GM21381 (cell line): ENCODE results near the gene PIK3IP1.
A peak's percentile ranks its signal among the peaks of the same experiment; 100 is the strongest.

Experiments used
- ATAC-seq: cut with Tn5 transposase; IDR thresholded peaks from one replicate; pipeline ENCODE4 v1.9.1; 2021; ENCODE audit warnings: mild to moderate bottlenecking, moderate library complexity; ENCODE audit not compliant: unreplicated experiment

PIK3IP1 gene

DNA sequence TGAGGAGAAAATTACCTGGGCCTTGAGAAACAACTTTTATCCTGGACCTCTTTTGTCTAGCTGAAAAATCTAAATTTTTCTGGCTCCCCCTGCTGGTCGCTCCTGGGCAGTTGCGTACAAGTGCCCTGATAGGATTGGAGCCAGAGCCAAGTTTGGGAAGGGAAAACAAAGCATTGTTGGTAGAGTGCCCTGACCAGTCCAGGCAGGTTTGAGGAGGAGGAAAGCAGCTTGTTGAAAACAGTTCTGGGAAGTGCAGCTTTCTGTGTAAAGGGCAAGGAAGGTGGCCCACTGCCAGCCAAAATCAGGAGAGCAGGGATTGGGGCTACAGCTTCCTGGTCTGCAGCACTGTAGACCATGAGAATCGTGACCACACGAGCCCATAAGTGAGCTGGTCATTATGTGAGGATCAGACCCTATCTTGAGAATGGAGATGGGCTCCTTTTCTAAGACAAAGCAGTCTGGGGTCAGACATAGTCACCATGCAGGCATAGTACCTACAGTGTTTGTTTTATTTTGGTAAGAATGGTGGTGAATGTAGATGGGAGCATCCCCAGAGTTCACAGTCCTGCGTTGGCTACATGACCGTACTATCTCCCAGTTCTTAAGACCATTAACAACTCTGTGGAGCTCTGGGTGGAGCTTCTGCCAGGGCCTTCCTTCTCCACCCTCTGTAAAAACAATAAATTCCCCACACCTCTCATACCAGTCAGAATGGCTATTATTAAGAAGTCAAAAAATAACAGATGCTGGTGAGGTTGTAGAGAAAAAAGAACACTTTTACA is 21.3 kb upstream of the PIK3IP1 start:
- ATAC-seq = no peak

DNA sequence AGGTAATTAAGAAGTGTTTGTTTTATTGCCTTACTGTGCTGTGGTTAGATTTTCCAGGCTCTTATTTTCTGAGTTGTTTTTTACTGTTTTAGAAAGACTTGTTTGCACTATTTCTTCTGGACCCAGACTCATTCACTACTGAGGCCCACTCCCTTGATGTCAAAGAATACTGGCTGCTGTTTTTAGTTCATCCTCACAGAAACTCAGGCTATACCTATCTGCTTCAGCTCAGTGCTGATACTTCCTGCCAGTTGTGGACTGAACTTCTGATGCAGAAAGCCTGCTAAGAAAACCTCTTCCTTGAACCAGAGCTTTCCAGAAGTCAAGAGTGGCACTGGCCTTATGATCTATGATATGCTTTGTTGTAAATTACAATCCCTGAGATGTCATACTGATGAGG is 15.9 kb upstream of the PIK3IP1 start:
- ATAC-seq = no peak

DNA sequence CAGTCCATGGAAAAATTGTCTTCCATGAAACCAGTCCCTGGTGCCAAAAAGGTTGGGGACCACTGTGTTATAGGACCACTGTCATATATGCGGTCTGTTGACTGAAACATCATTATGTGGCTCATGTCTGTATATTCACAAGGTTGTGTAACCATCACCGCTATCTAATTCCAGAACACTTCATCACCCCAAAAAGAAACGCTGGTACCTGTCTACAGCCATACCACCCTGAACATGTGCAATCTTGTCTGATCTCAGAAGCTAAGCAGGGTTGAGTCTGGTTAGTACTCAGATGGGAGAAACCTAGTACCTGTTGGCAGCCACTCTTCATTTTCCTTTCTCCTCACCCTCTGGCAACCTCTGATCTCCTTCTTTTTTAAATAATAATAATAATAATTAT is 12.9 kb upstream of the PIK3IP1 start:
- ATAC-seq = no peak

DNA sequence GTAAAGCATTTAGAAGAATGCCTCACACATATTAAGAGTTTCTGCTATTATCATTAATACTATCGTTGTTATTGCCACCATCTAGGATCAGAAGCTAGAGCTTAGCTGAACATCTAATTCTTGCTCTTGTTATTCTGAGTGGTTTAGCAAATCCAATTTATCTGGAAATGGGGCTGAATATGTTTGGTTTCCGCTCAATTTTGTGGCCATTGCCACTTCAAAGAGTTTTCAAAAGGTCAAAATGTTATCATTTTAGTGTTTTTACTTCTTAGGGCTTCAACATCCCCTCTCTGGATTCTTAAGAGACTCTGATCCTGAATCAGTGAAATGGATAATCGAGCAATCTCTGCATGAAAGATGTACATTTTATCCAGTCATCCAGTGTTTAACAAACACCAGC is 10.2 kb upstream of the PIK3IP1 start:
- no peak for ATAC-seq

DNA sequence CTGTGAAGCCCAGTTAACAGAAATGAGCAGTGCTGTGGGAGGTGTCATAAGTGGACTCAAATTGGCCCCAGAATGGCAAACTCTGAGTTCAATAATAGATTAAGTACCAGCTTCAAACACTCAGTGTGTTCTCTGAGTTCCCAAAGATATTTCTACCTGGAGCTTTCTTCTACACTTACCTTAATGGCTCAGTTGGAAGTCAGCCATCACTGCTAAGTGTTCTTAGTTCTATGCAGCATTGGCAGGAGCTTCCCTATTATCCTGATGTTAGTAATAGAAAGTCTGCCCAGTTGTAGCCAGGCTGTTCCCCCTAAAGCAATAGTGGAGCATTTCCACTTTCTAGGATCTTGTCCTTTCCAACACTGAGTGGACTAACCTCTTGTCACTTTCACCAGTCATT is 9.7 kb upstream of the PIK3IP1 start:
- no peak for ATAC-seq

DNA sequence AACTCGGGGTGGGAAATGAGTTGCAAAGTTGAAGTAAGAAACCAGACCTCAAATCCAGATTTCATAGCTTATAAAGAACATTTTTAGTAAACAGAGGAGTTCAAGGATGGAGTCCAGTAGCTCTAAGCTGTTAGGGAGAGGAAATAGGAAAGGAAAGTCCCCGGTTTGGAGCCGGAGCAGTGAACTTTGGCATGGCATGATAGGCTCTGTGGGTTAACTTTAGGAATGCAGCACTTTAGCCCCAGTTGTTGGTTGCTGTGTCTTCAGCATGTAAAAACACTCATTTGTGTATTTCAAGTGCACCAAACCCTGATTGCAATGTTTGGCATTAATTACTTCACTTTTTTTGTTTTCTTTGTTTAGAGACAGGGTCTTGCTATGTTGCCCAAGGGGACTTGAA is 8.6 kb upstream of the PIK3IP1 start:
- no peak for ATAC-seq

DNA sequence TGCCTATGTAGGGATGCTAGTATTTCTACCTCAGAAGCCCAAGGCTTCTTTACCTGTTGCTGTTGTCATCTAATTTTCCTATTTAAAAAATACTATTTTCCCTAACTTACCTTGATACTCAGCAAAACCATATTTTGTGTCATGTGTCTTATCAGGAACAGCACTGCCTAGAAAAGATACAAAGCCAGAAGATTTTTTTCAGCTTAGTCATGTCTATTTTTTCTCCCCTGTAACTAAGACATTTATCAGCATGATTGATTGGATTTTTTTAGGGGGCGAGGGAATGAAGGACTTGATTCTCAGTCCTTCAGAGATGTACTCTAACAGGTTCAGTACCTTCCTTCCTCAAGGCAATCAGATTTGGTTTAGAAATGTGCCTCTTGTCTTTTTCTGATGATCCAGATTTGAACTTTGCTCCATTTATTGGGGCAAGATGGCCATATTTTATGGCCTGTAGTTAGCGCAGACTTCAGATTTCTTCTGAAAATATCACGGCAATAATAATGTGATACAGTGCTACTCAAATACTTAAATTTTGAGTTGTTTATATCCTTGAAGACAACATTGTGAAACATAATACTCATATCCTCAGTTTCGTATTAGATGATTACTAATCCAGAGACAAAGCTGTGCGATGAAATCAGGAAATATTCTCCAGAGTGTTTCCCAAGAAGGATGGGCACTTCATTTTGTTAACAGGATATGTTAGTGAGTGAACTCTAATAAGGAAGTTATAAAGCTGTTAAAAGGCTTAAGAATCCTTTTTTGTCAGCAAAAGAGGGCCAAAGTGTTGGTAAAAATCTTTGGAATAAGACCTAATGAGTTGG is 3.8 kb upstream of the PIK3IP1 start:
- no peak for ATAC-seq

DNA sequence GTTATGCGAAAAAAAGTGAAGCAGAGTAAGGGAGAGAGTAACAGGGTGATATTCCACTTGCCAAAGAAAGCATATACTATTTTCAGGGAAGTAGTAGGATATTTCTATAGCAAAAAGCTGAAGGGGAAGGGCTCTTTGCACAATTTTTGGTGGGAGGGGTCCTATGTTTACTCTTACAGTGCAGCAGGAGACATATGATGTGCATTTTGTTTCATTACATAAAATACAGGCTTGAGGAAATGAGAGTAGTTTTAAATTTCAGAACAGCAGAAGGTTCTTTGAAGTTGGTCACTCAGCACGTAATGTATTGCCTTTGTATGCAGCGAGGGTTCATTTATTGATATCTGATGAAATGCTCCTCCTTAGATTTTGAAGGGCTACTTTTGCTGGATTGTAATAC is 3.1 kb upstream of the PIK3IP1 start:
- no peak for ATAC-seq

DNA sequence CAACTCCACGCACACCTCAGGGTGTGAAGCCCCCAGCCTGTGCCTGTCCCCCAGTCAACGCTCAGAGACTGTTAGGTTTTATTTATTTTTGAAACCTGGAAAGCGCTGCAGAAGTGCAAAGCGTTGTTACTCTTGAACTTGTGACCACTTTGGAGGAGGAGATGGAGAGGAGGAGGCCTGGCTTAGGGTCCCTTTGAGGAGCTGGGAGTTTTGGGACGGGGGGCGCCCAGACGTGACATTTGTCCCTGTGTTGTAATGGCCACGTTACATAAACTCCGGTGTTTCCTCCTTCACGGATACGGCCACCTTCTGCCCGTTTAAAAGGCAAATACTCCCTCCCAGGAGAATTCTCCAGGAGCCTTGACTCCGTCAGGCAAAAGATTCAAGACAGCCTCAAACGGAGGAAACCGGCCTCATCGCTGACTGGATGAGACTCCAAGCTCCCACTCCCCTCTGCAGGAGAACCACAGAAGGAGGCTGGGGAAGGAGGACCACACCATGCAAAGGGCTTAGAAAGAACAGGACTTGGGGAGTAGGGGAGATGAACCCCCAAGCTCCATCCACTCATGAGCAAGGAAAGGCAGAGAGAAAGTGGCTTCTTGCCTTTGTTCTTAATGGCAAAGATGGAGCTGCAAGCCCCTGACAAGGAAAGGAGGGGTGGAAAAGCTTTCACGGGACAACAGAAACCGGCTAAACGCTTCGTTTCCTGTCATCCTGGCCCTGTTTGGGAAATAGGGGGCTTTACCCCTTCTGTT is 630 bp downstream of the PIK3IP1 start:
- no peak for ATAC-seq

DNA sequence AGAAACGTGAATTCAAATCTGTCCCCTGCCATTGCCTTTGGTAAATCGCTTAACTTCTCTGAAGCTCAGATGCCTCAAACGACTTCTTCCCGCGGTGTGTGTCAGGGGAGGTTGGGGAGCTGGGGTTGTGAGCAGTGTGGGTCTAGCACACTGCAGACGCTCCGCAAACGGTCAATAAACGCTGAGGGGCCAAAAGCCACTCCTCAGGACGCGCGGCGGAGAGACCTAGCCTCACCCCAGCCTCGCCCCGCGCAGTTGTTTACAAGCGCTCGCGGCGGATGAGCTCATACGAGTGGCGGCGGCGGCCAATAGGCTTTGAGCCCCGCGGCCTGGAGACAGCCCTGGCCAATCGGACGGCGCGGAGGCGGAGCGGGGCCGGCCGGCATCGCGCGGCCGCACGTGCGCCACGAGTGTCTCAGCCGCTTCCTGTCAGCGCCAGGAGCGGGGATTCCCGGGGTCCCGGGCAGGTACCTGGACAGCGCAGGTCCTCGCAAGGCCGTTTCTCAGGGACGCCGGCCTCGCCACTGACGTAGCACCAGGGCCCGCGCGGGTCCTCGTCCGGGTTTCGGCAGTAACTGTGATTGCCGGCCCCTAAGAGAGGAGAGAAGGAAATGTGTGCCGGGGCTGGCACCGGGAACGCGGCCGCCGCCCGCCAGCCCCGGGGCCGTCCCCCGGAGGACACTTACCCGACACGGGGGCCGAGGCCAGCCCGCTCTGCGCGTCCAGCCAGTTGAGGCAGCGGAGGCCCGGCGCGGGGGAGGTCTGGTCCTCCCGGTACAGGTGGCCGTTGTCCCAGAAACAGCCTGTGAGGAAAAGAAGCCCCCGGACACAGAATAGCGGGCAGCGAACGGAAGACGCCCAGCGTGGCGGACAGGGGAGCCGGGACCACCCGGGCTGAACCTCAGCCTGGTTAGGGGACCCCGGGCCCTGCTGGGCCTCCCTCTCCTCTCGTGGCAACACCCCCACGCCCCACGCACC is 1.5 kb downstream of the PIK3IP1 start:
- ATAC-seq = peak; percentile 89

DNA sequence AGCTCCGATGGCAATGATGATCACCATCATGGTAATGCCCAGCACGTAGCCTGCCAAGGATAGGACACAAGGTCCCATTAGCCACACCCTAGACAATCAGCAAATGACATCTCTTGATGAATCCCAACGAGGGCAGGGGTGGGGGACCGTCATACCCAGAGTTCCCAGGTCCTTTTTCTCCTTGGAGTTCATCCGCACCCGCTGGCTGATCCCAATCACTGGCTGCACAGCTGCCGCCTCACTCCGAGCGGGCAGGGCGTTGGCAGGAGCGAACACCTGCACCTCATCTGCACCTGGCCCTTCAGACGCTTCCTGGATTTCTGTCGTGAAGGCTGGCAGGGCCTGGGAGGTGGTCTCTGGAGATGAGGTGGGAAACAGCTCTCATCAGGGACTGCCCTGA is 2.9 kb downstream of the PIK3IP1 start:
- ATAC-seq = no peak

DNA sequence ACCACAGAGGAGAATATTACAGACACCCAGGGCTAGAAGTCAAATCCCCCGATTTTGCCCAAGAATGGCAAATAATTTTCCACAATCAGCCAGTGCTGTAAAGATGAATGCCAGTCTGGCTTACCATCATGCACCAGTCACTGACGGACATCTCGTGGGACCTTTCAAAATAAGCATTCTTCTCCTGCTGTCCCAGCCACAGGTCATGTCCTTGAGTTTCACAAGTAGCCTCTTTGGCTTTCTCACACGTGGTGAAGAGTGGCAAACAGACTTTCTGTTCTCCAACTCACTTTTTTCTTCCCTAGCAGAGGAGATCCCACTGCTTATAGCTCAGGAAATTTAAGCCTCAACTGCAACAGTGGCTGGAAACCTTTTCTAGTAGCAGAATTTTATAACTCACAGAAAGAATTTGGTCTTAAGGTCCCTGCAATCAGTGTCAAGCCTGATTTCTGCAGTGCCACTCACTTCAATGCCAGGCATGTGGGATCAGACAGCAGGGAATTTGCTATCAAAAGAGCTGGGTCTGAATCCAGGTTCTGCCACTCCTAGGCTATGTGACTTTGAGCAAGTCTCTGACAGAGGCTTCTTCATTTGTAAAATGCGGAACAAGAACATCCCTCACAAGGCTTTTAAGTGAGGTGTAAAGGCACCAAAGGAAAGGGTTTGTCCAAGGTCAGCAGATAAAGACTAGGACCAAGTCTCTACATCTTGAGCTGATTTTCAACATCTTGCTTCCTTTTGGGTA is 3.6 kb downstream of the PIK3IP1 start:
- ATAC-seq = no peak

DNA sequence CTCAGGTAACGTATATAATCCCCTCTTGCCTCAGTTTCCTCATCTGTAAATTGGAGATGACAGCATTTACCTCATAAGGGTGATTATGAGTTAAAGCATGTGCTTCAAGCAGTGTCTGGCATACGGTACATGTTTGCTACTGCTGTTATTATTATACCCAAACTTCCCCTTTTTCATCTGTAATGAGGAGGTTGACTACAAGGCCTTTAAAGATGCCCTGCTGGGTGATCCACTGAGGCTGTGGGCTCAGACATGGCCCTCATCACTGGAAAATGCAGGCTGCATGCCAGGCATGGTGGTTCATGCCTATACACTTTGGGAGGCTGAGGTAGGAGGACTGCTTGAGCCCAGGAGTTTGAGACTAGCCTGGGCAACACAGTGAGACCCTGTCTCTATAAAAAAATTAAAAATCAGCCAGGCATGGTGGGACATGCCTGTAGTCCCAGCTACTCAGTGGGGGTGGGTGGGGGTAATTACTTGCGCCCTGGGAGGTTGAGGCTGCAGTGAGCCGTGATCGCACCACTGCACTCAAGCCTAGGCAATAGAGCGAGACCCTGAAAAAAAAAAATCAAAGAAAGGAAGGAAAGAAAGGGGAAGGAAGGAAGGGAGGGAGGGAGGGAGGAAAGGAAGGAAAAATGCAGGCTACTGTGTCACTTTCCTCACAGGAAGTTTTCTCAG is 4.3 kb downstream of the PIK3IP1 start:
- no peak for ATAC-seq

DNA sequence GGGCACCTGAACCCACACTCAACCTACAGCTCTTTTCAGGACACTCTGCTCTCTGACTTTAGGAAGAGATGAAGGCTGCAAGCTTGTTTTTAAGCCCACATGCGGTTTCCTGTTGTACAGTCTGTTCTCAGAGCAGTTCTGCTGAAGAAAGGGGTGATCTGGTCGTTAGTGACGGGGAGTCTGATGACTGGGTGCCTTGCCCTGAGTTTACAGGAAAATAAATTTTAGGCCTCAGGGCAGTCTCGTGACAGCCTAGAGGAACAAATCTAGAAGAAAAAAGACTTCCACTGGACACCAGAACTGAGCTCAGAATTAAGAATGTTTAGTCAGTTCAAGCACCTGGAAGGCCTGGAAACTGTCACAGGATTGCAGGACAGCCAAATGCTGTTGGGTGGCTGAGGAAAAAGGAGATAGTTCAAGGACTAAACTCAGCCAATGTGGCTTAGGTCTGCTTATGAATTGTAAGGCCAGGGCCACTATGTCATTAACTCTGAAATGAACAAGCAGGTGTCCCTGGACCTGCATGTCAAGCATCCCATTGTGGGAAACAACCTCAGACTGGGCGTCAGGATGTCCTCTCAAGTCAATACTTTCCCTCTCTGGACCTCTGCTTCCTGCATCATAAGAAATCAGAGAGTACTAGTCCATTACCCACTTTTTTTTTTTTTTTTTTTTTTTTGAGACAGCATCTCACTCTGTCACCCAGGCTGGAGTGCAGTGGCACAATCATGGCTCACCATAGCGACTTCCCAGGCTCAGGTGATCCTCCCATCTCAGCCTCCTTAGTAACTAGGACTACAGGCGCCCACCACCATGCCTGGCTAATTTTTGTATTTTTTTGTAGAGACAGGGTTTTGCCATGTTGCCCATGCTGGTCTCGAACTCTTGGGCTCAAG is 5.7 kb downstream of the PIK3IP1 start:
- ATAC-seq = no peak

DNA sequence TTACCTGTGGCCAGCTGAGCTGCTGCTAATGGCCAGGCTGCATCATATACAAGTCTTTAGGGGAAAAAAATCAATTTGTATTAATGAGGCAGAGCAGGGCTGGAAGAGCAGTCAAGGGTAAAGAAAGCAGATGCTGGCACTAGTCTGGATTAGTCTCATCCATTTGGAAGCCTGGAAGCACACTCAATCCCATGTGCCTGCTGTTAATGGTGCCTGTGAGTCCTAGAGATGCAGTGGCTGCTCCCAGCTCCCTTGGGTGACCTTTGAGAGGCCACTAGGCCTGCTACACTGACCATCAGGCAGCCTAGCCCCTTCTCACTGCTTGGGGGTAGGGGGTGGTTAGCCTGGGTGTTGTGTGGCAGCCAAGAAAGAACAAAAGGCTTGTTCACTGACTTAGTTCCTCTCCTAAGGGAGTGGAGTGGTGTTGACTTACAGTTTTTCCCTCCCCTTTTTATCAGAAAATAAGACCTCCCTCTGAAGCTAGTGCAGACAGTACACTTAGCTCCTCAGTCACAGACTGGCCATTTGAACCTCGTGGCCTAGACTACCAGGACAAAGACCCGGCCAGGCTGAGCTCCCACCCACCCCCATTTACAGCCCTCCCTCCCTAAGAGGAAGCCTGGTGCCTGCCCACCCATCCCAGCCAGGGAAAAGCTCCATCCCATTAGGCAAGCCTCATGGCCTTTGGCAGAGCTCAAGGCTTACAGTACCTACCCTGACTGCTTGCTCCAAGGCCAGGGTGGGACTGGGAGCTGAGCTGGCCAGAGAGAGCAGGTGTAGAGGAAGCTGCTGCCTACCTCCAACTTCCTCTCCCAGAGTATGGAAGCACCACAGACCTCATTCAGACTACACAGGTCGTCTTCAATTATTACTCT is 7.8 kb downstream of the PIK3IP1 start:
- no peak for ATAC-seq

DNA sequence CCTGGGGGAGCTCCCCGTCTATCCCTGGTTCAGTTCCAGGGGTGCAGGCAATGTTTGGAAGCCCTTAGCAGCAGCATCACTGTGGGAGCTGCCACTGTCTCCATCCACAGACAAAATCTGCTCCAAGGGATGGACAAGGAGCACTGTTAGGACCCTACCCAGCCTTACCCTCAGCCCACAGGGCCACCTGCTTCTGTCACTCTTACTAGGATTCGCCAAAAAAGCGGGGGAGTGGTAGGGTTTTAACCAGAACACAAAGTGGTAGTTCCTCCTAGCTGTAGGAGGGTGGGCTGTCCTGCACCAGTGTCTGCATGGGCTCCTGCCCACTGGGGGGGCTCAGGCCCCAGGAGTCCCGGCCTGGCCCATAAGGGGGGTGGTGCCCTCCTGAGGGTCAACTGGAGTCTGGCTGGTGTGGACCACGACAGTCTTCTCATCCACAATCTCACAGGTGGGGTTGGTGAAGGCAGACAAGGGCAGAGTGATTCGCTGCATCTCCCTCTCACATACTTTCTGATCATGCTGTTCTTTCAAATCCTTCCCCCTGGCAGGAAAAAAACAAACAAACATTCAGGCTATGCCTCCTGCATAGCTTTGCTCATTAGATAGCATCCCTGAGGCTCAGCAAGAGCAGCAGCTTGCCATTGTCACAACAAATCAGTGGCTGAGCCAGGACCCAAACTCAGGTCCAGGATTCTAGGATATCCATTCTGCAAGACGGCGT is 9.4 kb downstream of the PIK3IP1 start:
- no peak for ATAC-seq

DNA sequence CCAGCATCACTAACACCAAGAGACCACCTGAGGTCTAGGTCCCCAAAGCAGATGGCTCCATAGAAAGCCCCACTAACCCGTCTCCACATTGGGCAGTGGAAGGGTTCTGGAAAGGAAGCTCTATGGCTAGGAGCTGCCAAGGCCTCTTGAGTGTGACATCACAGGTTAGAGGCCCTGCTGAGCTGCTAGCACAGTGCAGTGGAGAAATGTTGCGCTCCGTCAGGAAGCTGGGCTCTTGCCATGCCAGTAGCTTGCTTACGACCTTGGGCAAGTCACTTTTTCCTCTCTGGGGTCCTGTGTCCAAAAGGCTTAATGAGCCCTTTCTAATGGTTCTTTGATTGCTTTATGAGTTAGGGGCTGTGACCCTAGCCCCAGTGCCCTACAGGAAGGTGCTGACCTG is 10.6 kb downstream of the PIK3IP1 start:
- no peak for ATAC-seq
